Fibroblast of upper back skin (primary cell): ENCODE data around the gene ZNF827.

Source experiments
- DNase-seq: peaks from one replicate; pipeline ENCODE4 v3.0.0-alpha.2; 2013

The ZNF827 gene

GRCh38 chr4:145740806-145741205, 197.8 kb downstream of the ZNF827 start:
- DNase-seq: no peak

- DNase-seq: no peak
These were observed 198.8 kb downstream of the ZNF827 start for GRCh38 chr4:145739845-145740244.

- peak; percentile 40 for DNase-seq
These were observed 202.3 kb downstream of the ZNF827 start for GRCh38 chr4:145736241-145736831.

- DNase-seq: no peak
These were observed 202.8 kb downstream of the ZNF827 start for GRCh38 chr4:145735827-145736226.

GRCh38 chr4:145735347-145735675, 203.3 kb downstream of the ZNF827 start:
- DNase-seq: peak; percentile 97

- peak; percentile 99 for DNase-seq
These were observed 203.9 kb downstream of the ZNF827 start for GRCh38 chr4:145734576-145735346.

- DNase-seq: no peak
These were observed 204.6 kb downstream of the ZNF827 start for GRCh38 chr4:145734031-145734430.

GRCh38 chr4:145732895-145733880, 205.4 kb downstream of the ZNF827 start:
- DNase-seq: peak; percentile 95

- DNase-seq: no peak
These were observed 206.4 kb downstream of the ZNF827 start for GRCh38 chr4:145732001-145732815.

GRCh38 chr4:145731028-145731427, 207.6 kb downstream of the ZNF827 start:
- peak; percentile 72 for DNase-seq

- DNase-seq: no peak
These were observed 208.6 kb downstream of the ZNF827 start for GRCh38 chr4:145730026-145730425.

- DNase-seq: no peak
These were observed 215.3 kb downstream of the ZNF827 start for GRCh38 chr4:145723336-145723735.

- no peak for DNase-seq
These were observed 216.1 kb downstream of the ZNF827 start for GRCh38 chr4:145722561-145722960.

- no peak for DNase-seq
These were observed 218.0 kb downstream of the ZNF827 start for GRCh38 chr4:145720656-145721055.

GRCh38 chr4:145719752-145720624, 218.6 kb downstream of the ZNF827 start:
- no peak for DNase-seq

- DNase-seq: no peak
These were observed 221.9 kb downstream of the ZNF827 start for GRCh38 chr4:145716661-145717200.

- peak; percentile 45 for DNase-seq
These were observed 222.4 kb downstream of the ZNF827 start for GRCh38 chr4:145716200-145716599.

- DNase-seq: peak; percentile 97
These were observed 228.8 kb downstream of the ZNF827 start for GRCh38 chr4:145709843-145710242.

- DNase-seq: no peak
These were observed 229.3 kb downstream of the ZNF827 start for GRCh38 chr4:145709336-145709735.
